ENCODE results near the gene RIN3.

DNA sequence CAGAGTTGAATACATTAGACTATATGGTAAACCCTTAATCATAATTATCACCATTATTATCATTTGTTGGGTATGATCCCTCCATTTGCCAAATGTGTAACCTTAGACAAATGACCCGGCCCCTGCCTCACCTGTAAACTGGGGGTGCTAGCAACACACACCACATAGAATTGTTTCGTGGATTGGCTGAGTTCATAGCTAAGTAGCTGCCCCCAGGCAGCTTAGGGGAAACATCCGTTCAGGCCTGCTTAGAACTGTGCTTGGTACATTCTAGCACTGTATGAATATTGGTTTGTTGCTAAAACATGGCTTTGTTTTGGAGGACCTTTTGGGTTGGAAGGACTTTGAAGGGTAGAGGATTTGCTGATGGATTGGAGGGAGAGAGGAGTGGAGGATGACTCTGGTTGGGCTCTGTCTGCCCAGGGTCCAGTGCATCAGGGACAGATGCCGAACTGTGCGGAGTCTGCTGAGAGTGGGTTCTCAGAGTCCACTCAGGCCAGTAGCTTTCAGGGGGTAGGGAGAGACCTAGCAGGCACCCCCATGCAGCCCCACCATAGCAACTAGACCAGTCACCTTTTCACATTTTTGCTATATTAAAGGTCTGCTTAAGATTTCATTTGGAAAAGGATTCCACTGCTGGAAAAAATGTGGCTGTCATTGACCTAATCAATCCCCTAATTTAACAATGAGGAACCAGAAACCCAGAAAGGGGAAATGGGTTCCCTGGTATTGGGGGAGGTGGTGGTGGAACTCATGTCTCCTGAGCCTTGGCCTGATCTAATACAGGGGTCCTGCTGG is 2.2 kb downstream of the RIN3 start:
- no peak for TF ChIP-seq ELF4 (IDR thresholded peaks at IDR 0.05)
- no peak for TF ChIP-seq CTBP1 (IDR thresholded peaks at IDR 0.05; ENCODE audit: borderline replicate concordance)
- no peak for TF ChIP-seq BHLHE40 (IDR thresholded peaks at IDR 0.05; ENCODE audit: borderline replicate concordance)
- no peak for TF ChIP-seq FOXA1 (IDR thresholded peaks at IDR 0.05)
- no peak for TF ChIP-seq SUZ12 (IDR thresholded peaks at IDR 0.05)
- TF ChIP-seq HDGF (IDR thresholded peaks at IDR 0.05; ENCODE audit: borderline replicate concordance) = no peak
- no peak for TF ChIP-seq SP1 (IDR thresholded peaks at IDR 0.05)
- no peak for TF ChIP-seq FOXK2 (IDR thresholded peaks at IDR 0.05)
- no peak for TF ChIP-seq TARDBP (IDR thresholded peaks at IDR 0.05)
- no peak for TF ChIP-seq ARNT (IDR thresholded peaks at IDR 0.05)
- TF ChIP-seq NFRKB (IDR thresholded peaks at IDR 0.05) = no peak
- no peak for TF ChIP-seq LEF1 (IDR thresholded peaks at IDR 0.05; ENCODE audit: borderline replicate concordance)
